Stomach (tissue), 9 donors: ENCODE measurements around the gene TNNI2. TPM values are rescaled to one million over a fixed set of nuclear protein-coding genes. Genes with fewer than 3 reads are reported as not detected.

Experiments used
- DNase-seq, 2 donors: peaks; one replicate each; pipeline versions ENCODE4 v3.0.0 to v3.0.0-alpha.2; 2013 to 2019
- H3K27ac ChIP-seq, 5 donors: fragments of 200-600 bp in 4 of 5; sonication (generic) in 4 of 5; one replicate each; pipeline ENCODE4 v1.5.1; 2013 to 2019; ENCODE audit warnings: mild to moderate bottlenecking in 1 of 5, moderate library complexity in 1 of 5
- H3K27me3 ChIP-seq, 3 donors: fragments of 200-600 bp; sonication (generic); one replicate each; pipeline ENCODE4 v1.5.1; 2017 to 2019; ENCODE audit warnings: mixed run types in 1 of 3
- H3K36me3 ChIP-seq, 4 donors: fragments of 200-600 bp; sonication (generic); 1 replicate in 3 of 4; 2 replicates in 1 of 4; pipeline ENCODE4 v1.5.1; 2016 to 2019
- H3K4me1 ChIP-seq, 4 donors: fragments of 200-600 bp; sonication (generic); one replicate each; pipeline ENCODE4 v1.5.1; 2016 to 2019
- H3K4me3 ChIP-seq, 4 donors: fragments of 200-600 bp; sonication (generic) in 3 of 4; one replicate each; pipeline ENCODE4 v1.5.1; 2016 to 2019; ENCODE audit warnings: mild to moderate bottlenecking in 1 of 4
- H3K9me3 ChIP-seq, 4 donors: fragments of 200-600 bp; sonication (generic); one replicate each; pipeline ENCODE4 v1.5.1; 2016 to 2019
- CTCF ChIP-seq, 7 experiments: fragments of 450-650 bp in 4 of 7; fragments of 200-600 bp in 3 of 7; sonication (generic) in 3 of 7; IDR thresholded peaks; one replicate each; pipeline ENCODE4 v1.5.1; 2016 to 2019; ENCODE audit warnings: antibody characterized with exemption in 7 of 7, control low read depth in 2 of 7, mild to moderate bottlenecking in 1 of 7
- EP300 ChIP-seq: sonication (generic); formaldehyde crosslinking; IDR thresholded peaks from one replicate; pipeline ENCODE4 v1.6.1; 2017; ENCODE audit warnings: antibody characterized with exemption
- POLR2A ChIP-seq, 4 donors: fragments of 450-650 bp; IDR thresholded peaks; one replicate each; pipeline ENCODE4 v1.6.1; 2016; ENCODE audit warnings: antibody characterized with exemption in 4 of 4, control low read depth in 2 of 4, mild to moderate bottlenecking in 1 of 4, moderate library complexity in 1 of 4
- POLR2AphosphoS5 ChIP-seq, 3 donors: sonication (generic); formaldehyde crosslinking; IDR thresholded peaks; one replicate each; pipeline ENCODE4 v1.6.1; 2016; ENCODE audit warnings: antibody characterized with exemption in 3 of 3
- WGBS, 5 donors: extraction: QIAGEN DNeasy Blood & Tissue Kit in 3 of 5; methylation state at CpG; one replicate each; pipeline versions ENCODE4 v1.1.5 to v1.1.7; 2013 to 2018; 5-methylcytosine and 5-hydroxymethylcytosine counted together
- intact Hi-C: fragments of 100-400 bp; cut with DNase I; formaldehyde crosslinking; loops from one replicate; pipeline ENCODE4 v1.15.1; 2023; ENCODE audit warnings: low total_unique reads
- polyA plus RNA-seq, 3 donors: library from polyadenylated mRNA; stranded (reverse); fragments of 200-250 nt; gene quantifications; one replicate each; pipeline ENCODE4 v1.2.3, GENCODE V29; 2013
- total RNA-seq, 5 donors: library from RNA; depleted of rRNA; stranded (reverse); fragments of >200 nt; gene quantifications; one replicate each; pipeline versions ENCODE4 v1.1.0 to v1.2.3, GENCODE V29; 2014 to 2016
- donor health status: healthy with polysubstance abuse.
- donor health status: Bipolar disorder and iron deficiency.
- donor health status: healthy.

The TNNI2 gene
- total and polyA plus RNA-seq, 8 donors = 0.93 to 23.4 (median 12.1) TPM; not detected in 4

- intact Hi-C loops = loop anchor here (5.0 kb wide), 1 partner anchor 318 kb away; no protein-coding TSS in a partner anchor
- peaks cover 32 to 75% (median 61%) of the 10 kb centered on the region in 4 donors for H3K4me1 ChIP-seq
- H3K4me3 ChIP-seq = no peak overlapping the region
- H3K27ac ChIP-seq = peak overlapping the region; percentile 75 to 86 (median 84)
- no peaks in the 10 kb centered on the region for H3K36me3 ChIP-seq
- H3K27me3 ChIP-seq = peaks cover 0 to 36% (median 0%) of the 10 kb centered on the region in 3 donors
- TF ChIP-seq CTCF (IDR thresholded peaks at IDR 0.05) (peak in 1 of 7 experiments; percentile 23), POLR2AphosphoS5 (IDR thresholded peaks at IDR 0.05) (peak in 2 of 3 donors; percentile 55 to 90), EP300 (no peak), POLR2A (IDR thresholded peaks at IDR 0.05) (no peak)
- no peaks in the 10 kb centered on the region for H3K9me3 ChIP-seq
- 33 to 63% (median 37%) methylated on average over 5 to 14 of the region's 14 CpGs for WGBS, 5 donors
- DNase-seq = peak; percentile 94 to 96
Observed at GRCh38 chr11:1834062-1834610, 4.6 kb upstream of the TNNI2 start.

GRCh38 chr11:1834779-1835670 is 3.8 kb upstream of the TNNI2 start, which contains the start of gene SYT8:
Gene SYT8 (plus strand): TSS chr11:1834990. CDS start chr11:1835106, 116 bp downstream.
- Histone ChIP-seq H3K36me3 (no peaks in the 10 kb centered on the region), H3K27ac (peak within 1 kb of the TSS; percentile 75 to 86 (median 84)), H3K27me3 (peaks cover 0 to 28% (median 0%) of the 10 kb centered on the region in 3 donors), H3K4me1 (peaks cover 32 to 73% (median 56%) of the 10 kb centered on the region in 4 donors), H3K9me3 (no peaks in the 10 kb centered on the region), H3K4me3 (no peak within 1 kb of the TSS)
- intact Hi-C loops = loop anchor here (5.0 kb wide), 1 partner anchor 317 kb away; no protein-coding TSS in a partner anchor
- DNase-seq = peak; percentile 48 to 79
- TF ChIP-seq POLR2AphosphoS5 (IDR thresholded peaks at IDR 0.05) = no peak
- 78 to 85% (median 80%) methylated on average over 22 to 26 of the region's 26 CpGs for WGBS, 5 donors

DNA sequence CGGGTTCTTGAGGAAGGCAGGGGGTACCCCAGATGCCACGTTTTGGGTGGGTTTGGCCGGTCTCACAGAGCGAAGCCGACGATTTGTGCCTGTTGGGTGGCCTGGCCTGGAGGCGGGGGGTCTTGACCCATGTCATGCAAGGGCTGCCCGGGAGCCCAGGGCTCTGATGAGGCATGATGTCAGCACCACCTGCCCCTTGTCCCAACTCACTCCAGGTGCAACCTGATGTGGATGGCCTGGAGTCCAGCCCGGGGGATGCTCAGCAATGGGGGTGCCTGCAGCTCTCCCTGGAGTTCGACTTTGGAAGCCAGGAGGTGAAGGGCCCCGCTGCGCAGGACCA is 3.1 kb upstream of the TNNI2 start:
- no peaks in the 10 kb centered on the region for H3K9me3 ChIP-seq
- TF ChIP-seq POLR2AphosphoS5 (IDR thresholded peaks at IDR 0.05) (no peak), POLR2A (IDR thresholded peaks at IDR 0.05) (no peak), CTCF (IDR thresholded peaks at IDR 0.05) (no peak)
- intact Hi-C loops = no loop called here
- peaks cover 27 to 73% (median 50%) of the 10 kb centered on the region in 4 donors for H3K4me1 ChIP-seq
- DNase-seq = peak in 1 of 2 donors; percentile 10
- no peak overlapping the region for H3K4me3 ChIP-seq
- H3K36me3 ChIP-seq = no peaks in the 10 kb centered on the region
- H3K27ac ChIP-seq = no peak overlapping the region
- H3K27me3 ChIP-seq = peaks cover 0 to 24% (median 0%) of the 10 kb centered on the region in 3 donors
- WGBS, 5 donors = 84 to 94% (median 93%) methylated on average over 11 to 12 of the region's 12 CpGs

DNA sequence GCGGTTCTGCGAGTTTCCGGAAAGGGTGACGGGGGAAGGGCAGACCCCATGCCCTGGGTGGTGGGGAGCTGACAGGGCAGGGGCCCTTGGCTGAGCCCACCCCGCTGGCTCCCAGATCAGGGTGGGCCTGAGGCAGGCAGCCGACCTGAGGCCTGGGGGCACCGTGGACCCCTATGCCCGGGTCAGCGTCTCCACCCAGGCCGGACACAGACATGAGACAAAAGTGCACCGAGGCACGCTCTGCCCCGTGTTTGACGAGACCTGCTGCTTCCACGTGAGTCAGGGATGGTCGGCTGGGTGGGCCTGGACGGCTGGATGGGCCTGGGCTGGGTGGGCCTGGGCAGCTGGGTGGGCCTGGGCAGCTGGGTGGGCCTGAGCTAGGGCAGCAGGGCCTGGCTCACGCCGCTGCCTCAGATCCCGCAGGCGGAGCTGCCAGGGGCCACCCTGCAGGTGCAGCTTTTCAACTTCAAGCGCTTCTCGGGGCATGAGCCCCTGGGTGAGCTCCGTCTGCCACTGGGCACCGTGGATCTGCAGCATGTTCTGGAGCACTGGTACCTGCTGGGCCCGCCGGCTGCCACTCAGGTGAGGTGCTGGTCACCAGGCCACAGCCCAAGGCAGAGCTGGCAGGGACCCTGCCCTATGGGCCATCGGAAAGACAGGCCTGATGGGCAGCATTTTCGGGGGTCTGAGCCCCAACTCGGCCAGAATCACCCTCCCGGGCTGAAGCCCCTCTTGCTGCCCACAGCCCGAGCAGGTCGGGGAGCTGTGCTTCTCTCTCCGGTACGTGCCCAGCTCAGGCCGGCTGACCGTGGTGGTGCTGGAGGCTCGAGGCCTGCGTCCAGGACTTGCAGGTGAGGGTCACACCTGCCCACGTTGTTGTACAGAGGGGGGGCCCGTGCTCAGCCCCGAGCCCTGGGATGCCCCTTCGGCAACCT is 2.5 kb upstream of the TNNI2 start:
- Histone ChIP-seq H3K27me3 (peaks cover 0 to 17% (median 0%) of the 10 kb centered on the region in 3 donors), H3K4me3 (no peak overlapping the region), H3K27ac (no peak overlapping the region), H3K4me1 (peaks cover 23 to 68% (median 44%) of the 10 kb centered on the region in 4 donors), H3K9me3 (no peaks in the 10 kb centered on the region), H3K36me3 (no peaks in the 10 kb centered on the region)
- TF ChIP-seq POLR2AphosphoS5 (IDR thresholded peaks at IDR 0.05) (no peak), EP300 (no peak), CTCF (IDR thresholded peaks at IDR 0.05) (no peak), POLR2A (IDR thresholded peaks at IDR 0.05) (no peak)
- intact Hi-C loops = no loop called here
- 87 to 89% (median 88%) methylated on average over 31 to 43 of the region's 43 CpGs for WGBS, 5 donors
- peak in 1 of 2 donors; percentile 9 for DNase-seq
